Measurements from ENCODE around the gene EPM2A. TPM values are rescaled to one million over a fixed set of nuclear protein-coding genes. Genes with fewer than 3 reads are reported as not detected.

The EPM2A gene
- total RNA-seq (2022; extraction: Qiagen RNA extraction; ENCODE audit: low read depth) = 2.4 to 3.5 TPM (median 2.8 TPM) in 5 replicates

DNA sequence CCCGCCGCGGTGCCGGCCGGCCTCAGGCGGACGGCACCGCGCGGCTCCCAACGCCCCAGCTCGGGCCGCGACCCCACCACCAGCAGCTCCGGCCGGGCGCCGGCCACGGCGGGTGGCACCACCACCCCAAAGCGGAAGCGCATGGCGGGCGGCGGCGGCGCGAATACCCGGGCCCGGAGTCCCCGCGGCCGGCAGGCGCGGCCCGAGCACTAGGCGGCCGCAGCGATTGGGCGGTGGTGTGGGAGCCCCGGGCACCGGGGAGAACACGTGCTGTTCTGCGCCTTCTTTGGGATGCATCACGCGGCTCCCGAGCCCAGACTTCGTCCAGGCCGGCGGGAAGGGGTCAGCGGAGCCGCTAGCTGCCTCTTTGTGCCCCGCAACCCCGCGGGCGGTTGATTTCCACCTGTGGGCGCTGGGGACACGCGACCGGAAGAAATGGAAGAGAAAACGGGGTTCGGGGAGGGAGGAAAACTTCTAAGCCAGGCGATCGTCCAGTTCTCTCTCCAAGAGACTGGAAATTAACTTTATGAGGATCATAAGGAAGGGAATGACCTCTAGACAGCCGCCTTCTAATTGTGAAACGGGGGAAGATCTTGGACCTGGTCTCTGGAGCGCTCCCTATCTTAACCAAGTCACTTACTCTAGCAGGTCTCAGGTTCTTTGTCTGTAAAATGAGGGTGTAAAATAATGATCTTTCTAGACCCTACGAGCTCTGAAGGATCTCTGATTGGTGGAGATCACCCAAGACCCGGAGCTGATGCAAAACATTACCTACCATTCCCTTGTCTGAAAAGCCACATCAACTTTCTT, at the start of gene EPM2A:
TSS of gene EPM2A (minus strand) at position 165 of the 810 bp plus-strand sequence. CDS start at position 143, 22 bp downstream.

Other genes with a start within 250 kb of the EPM2A start
- 5.8 to 7.5 TPM (median 6.6 TPM) in 5 replicates for gene FBXO30, start 79.3 kb upstream of the EPM2A start, total RNA-seq (2022; extraction: Qiagen RNA extraction; ENCODE audit: low read depth)
- gene SHPRH, start 228.8 kb upstream of the EPM2A start, total RNA-seq (2022; extraction: Qiagen RNA extraction; ENCODE audit: low read depth) = 2.9 to 4.3 TPM (median 3.7 TPM) in 5 replicates